HT-29 (cell line): Measurements from ENCODE around the gene FRRS1L. TPM values are rescaled to one million over a fixed set of nuclear protein-coding genes. Genes with fewer than 3 reads are reported as not detected.
A peak's percentile ranks its signal among the peaks of the same experiment; 100 is the strongest.
"Not testable (repeated sequence)": the region's sequence is repeated elsewhere in the genome, so short reads cannot be mapped to it uniquely, and the experiment has no call there.

Source experiments
- DNase-seq: peaks from one replicate; pipeline ENCODE4 v3.0.0-alpha.2; 2015; ENCODE audit warnings: low spot score
- total RNA-seq: library from RNA; depleted of rRNA; stranded (reverse); fragments of >200 nt; shearing (Covaris generic); gene quantifications from 2 replicates; pipeline ENCODE4 v1.2.3, GENCODE V29; 2014

FRRS1L gene
- total RNA-seq, 1 experiment from 2014 or later, result not detected

GRCh38 chr9:109133533-109133932, 33.5 kb downstream of the FRRS1L start:
- no peak for DNase-seq

- no peak for DNase-seq
Observed at GRCh38 chr9:109132567-109133021, 34.5 kb downstream of the FRRS1L start.

DNA sequence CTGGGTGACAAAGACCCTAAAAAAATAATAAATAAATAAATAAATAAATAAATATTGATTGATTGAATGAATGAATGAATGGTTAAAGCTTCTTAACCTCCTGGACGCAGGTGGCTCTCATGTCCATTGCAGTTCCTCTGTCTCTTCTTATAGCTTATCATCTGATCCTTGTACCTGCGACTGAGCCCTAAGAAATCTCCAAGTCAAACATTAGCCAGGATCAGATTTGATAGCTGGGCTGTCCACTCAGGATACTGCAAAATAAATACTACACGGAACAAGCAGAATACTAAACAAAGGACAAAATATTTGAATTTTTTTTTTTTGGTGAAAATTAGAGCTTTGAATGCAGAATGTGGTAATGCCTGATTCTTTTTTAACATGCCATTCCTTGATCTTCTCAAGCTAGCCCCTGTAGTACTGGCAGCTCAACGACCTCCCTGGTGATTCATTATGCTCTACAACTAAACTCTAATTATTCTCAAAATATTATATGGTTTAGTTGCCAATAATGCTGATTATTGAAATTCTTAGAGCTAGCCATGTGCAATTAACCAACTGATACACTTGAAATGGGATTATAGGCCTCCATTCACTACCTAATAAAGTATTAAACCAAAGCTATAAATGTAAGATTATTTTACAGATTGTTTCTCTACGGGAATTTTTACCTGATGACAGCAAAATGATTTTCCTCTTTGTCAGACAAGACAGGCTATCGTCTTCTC, 37.4 kb downstream of the FRRS1L start:
- no peak for DNase-seq

DNA sequence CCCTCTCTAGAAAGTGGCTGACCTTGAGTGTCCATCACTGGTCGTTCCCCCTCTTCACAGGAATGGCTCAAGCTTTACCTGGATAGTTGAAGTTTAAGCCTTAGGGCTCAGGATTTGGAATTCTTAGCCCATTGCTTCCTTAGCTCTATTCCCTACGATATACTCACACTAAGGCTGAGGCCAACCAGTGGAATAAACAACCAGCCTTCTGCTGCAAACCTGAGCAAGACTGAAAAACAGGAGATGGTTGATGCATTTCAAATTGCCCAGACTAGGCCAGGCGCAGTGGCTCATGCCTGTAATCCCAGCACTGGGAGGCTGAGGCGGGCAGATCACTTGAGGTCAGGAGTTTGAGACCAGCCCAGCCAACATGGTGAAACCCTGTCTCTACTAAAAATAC, 40.4 kb downstream of the FRRS1L start:
- DNase-seq, result not testable (repeated sequence)

DNA sequence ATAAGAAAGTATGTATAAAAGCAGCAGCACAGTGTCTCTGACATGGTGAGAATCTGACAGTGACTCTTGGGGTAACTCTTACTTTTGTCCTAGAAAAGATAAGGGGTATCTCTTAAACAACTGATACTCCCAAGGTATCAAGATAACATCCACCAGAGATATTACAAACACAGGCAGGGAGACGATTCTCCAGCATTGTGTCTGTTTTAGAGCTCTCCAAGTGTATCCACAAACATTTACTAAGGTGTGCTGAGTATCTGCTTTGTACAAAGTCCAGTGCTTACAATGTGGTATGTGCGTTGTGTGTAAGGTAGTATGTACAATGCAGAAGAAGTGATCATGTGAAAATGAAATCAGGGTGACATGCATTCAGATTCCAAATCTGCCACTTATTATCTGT, 42.9 kb downstream of the FRRS1L start:
- no peak for DNase-seq

GRCh38 chr9:109122726-109123621, 44.1 kb downstream of the FRRS1L start:
- DNase-seq, result no peak

GRCh38 chr9:109121232-109121796, 45.7 kb downstream of the FRRS1L start:
- DNase-seq, result no peak

GRCh38 chr9:109120204-109120789, 46.8 kb downstream of the FRRS1L start:
- no peak for DNase-seq

- peak; percentile 96 for DNase-seq
Observed at GRCh38 chr9:109119439-109120203, 47.4 kb downstream of the FRRS1L start, which contains the start of gene TMEM245. Gene TMEM245 (minus strand): TSS chr9:109119947. CDS start chr9:109119913, 34 bp downstream.

GRCh38 chr9:109118808-109119438, 48.1 kb downstream of the FRRS1L start:
- DNase-seq, result no peak

- peak; percentile 54 for DNase-seq
Observed at GRCh38 chr9:109117856-109118807, 48.9 kb downstream of the FRRS1L start.

DNA sequence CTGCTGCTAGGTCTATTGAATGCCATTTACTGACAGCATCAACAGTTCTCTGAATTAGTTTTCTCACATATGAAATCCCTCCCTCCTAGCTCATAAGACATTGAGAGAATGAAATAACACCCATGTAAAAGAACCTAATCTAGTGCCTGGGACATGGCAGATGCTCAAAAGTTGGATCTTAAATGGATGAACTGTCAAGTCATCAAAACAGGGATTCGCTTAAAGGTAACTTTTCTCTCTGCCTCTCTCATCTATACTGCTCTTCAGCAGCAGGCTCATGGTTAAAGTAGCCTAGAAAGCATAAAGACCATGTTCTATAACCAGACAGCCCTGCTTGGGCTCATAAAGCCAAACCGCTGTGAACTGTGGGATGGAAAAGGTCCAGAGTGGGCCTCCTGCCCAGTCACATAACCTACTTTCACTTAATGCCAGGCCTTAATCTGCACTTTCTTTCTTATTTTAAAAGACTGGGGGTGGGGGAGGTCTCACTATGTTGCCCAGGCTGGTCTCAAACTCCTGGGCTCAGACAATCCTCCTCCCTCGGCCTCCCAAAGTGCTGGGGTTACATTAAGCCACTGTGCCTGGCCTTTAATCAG, 51.0 kb downstream of the FRRS1L start:
- no peak for DNase-seq

DNA sequence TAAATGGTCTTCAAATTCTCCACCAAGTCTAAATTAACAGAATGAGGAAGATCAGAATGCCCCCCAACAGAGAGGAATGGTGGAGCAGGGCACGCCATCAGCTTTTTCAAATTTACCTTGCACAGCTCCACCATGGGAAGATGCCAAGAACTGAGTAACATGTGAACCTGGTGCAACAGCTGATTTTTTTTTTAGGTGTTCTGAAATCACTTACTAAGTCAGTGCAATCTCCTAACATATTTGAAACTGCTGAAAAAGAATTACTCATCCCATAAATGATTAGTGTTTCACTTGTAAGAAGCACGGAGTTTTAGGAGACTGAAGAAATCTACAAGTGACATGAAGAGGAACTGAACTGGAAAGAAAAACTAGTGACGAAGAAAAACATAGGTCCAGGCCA, 52.4 kb downstream of the FRRS1L start:
- DNase-seq, result no peak

DNA sequence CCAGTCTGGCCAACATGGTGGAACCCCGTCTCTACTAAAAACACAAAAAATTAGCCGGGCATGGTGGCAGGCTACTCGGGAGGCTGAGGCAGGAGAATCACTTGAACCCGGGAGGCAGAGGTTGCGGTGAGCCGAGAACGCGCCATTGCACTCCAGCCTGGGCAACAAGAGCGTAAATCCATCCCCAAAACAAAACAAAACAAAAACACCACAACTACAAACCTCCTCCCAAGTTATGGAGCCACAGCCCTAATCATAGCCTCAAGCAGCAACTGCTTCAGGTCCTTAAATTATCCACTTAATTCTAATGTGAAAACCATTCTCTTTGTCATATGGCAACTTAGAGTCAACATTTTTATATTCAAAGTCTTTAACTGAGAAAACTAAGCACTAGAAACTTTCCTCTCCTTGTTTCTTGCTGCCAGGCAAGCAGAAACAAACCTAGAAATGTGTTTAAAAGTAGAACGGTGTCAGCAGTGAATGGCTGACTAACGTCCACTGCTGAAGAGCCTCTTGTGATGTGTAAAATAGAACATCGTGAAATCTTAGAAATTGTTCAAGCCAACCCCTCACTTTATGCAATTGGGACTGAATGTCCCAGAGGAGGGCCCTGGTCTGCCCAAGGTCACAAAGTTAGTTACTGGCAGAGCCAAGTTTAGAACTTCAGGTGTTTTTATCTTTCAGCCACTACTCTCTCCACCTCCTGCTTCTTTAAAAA, 53.0 kb downstream of the FRRS1L start:
- DNase-seq, result no peak

- no peak for DNase-seq
Observed at GRCh38 chr9:109113254-109113653, 53.8 kb downstream of the FRRS1L start.

- DNase-seq, result peak; percentile 23
Observed at GRCh38 chr9:109110329-109111021, 56.6 kb downstream of the FRRS1L start.

GRCh38 chr9:109109967-109110328, 57.1 kb downstream of the FRRS1L start:
- no peak for DNase-seq

DNA sequence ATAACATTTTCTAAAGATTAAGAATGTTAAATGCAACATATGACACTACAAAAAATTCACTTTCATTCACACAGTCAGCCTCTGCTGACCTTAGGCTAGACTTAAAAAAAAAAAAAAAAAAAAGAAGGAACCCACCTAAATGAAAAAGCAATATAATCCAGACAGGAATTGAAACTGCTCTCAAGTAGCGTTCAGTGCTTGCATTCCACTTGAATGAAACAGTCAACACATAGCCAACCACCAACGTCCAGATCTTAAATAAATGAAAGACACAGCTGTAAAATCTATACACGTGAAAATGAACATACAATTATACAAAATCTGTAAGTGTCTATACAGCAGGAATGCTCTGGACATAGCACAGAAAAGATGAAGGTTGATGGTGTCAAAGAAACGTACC, 58.7 kb downstream of the FRRS1L start:
- DNase-seq, result no peak
